MG63 (cell line): ENCODE data around the gene MCF2L2. TPM values are rescaled to one million over a fixed set of nuclear protein-coding genes. Genes with fewer than 3 reads are reported as not detected.
"Not testable (repeated sequence)": the region's sequence is repeated elsewhere in the genome, so short reads cannot be mapped to it uniquely, and the experiment has no call there.

ENCODE experiments used
- DNase-seq: peaks from one replicate; pipeline ENCODE4 v3.0.0-alpha.2; 2020
- H3K27me3 ChIP-seq: fragments of 250-450 bp; sonication (Bioruptor Pico); 2 replicates; pipeline ENCODE4 v1.5.1; 2020; ENCODE audit warnings: mild to moderate bottlenecking, moderate library complexity
- H3K36me3 ChIP-seq: fragments of 250-450 bp; sonication (Bioruptor Pico); 2 replicates; pipeline ENCODE4 v1.5.1; 2020; ENCODE audit warnings: mild to moderate bottlenecking, moderate library complexity
- H3K4me3 ChIP-seq: fragments of 250-450 bp; sonication (Bioruptor Pico); 2 replicates; pipeline ENCODE4 v1.5.1; 2020; ENCODE audit warnings: mild to moderate bottlenecking, moderate library complexity
- H3K9me3 ChIP-seq: fragments of 250-450 bp; sonication (Bioruptor Pico); 2 replicates; pipeline ENCODE4 v1.5.1; 2020; ENCODE audit warnings: mild to moderate bottlenecking, moderate library complexity
- total RNA-seq: library from RNA; depleted of rRNA; stranded (reverse); fragments of >200 nt; shearing (Covaris generic); gene quantifications from 2 replicates; pipeline ENCODE4 v1.2.3, GENCODE V29; 2014; ENCODE audit warnings: low replicate concordance

Gene MCF2L2
- total RNA-seq, 1 experiment from 2014 or later = not detected

GRCh38 chr3:183239046-183239445 lies 189.4 kb downstream of the MCF2L2 start:
- Histone ChIP-seq H3K9me3 (peaks cover 10% of the 10 kb centered on the region), H3K4me3 (no peak overlapping the region), H3K36me3 (no peaks in the 10 kb centered on the region), H3K27me3 (0 out of 2 replicates have a peak, but pooled peaks cover 3% of the 10 kb centered on the region)
- no peak for DNase-seq

- Histone ChIP-seq H3K9me3 (no peaks in the 10 kb centered on the region), H3K27me3 (peaks cover 5% of the 10 kb centered on the region; the same call in 1 of the 2 replicates), H3K36me3 (no peaks in the 10 kb centered on the region), H3K4me3 (no peak overlapping the region)
- DNase-seq = no peak
Measured at GRCh38 chr3:183233966-183234365, 194.5 kb downstream of the MCF2L2 start.

- Histone ChIP-seq H3K4me3 (no peak overlapping the region), H3K9me3 (no peaks in the 10 kb centered on the region), H3K27me3 (peaks cover 7% of the 10 kb centered on the region; the same call in 1 of the 2 replicates), H3K36me3 (no peaks in the 10 kb centered on the region)
- DNase-seq = no peak
Measured at GRCh38 chr3:183230826-183231225, 197.6 kb downstream of the MCF2L2 start.

GRCh38 chr3:183230251-183230650 lies 198.2 kb downstream of the MCF2L2 start:
- not testable (repeated sequence) for DNase-seq, H3K27me3 ChIP-seq, H3K9me3 ChIP-seq, H3K4me3 ChIP-seq, H3K36me3 ChIP-seq

- Histone ChIP-seq H3K9me3 (no peaks in the 10 kb centered on the region), H3K27me3 (peaks cover 7% of the 10 kb centered on the region; the same call in 1 of the 2 replicates), H3K4me3 (no peak overlapping the region), H3K36me3 (no peaks in the 10 kb centered on the region)
- DNase-seq = no peak
Measured at GRCh38 chr3:183229178-183229577, 199.2 kb downstream of the MCF2L2 start.

GRCh38 chr3:183227586-183227985 lies 200.8 kb downstream of the MCF2L2 start:
- peaks cover 7% of the 10 kb centered on the region; the same call in 1 of the 2 replicates for H3K27me3 ChIP-seq
- no peak for DNase-seq
- no peaks in the 10 kb centered on the region for H3K36me3 ChIP-seq
- no peaks in the 10 kb centered on the region for H3K9me3 ChIP-seq
- H3K4me3 ChIP-seq = no peak overlapping the region

- Histone ChIP-seq H3K36me3 (no peaks in the 10 kb centered on the region), H3K9me3 (no peaks in the 10 kb centered on the region), H3K4me3 (no peak overlapping the region), H3K27me3 (peaks cover 7% of the 10 kb centered on the region; the same call in 1 of the 2 replicates)
- no peak for DNase-seq
Measured at GRCh38 chr3:183226333-183226890, 202.0 kb downstream of the MCF2L2 start.

GRCh38 chr3:183224180-183224970 lies 204.0 kb downstream of the MCF2L2 start:
- H3K4me3 ChIP-seq = no peak overlapping the region
- H3K36me3 ChIP-seq = no peaks in the 10 kb centered on the region
- no peaks in the 10 kb centered on the region for H3K9me3 ChIP-seq
- no peak for DNase-seq
- H3K27me3 ChIP-seq = peaks cover 7% of the 10 kb centered on the region; the same call in 1 of the 2 replicates

GRCh38 chr3:183222631-183223235 lies 205.7 kb downstream of the MCF2L2 start:
- Histone ChIP-seq H3K27me3 (peaks cover 11% of the 10 kb centered on the region; the same call in 1 of the 2 replicates), H3K4me3 (no peak overlapping the region), H3K9me3 (no peaks in the 10 kb centered on the region), H3K36me3 (no peaks in the 10 kb centered on the region)
- DNase-seq = no peak

- Histone ChIP-seq H3K27me3 (peaks cover 11% of the 10 kb centered on the region; the same call in 1 of the 2 replicates), H3K36me3 (no peaks in the 10 kb centered on the region), H3K4me3 (no peak overlapping the region), H3K9me3 (no peaks in the 10 kb centered on the region)
- no peak for DNase-seq
Measured at GRCh38 chr3:183220828-183221227, 207.6 kb downstream of the MCF2L2 start.

GRCh38 chr3:183218826-183219225 lies 209.6 kb downstream of the MCF2L2 start:
- Histone ChIP-seq H3K27me3 (peaks cover 15% of the 10 kb centered on the region), H3K4me3 (no peak overlapping the region), H3K9me3 (no peaks in the 10 kb centered on the region), H3K36me3 (no peaks in the 10 kb centered on the region)
- DNase-seq = no peak

- Histone ChIP-seq H3K27me3 (peaks cover 23% of the 10 kb centered on the region), H3K36me3 (no peaks in the 10 kb centered on the region), H3K9me3 (no peaks in the 10 kb centered on the region), H3K4me3 (no peak overlapping the region)
- DNase-seq = no peak
Measured at GRCh38 chr3:183217548-183218332, 210.7 kb downstream of the MCF2L2 start.

- H3K36me3 ChIP-seq = no peaks in the 10 kb centered on the region
- no peaks in the 10 kb centered on the region for H3K9me3 ChIP-seq
- peaks cover 23% of the 10 kb centered on the region for H3K27me3 ChIP-seq
- no peak for DNase-seq
- H3K4me3 ChIP-seq = no peak overlapping the region
Measured at GRCh38 chr3:183215591-183216202, 212.7 kb downstream of the MCF2L2 start.

- no peaks in the 10 kb centered on the region for H3K36me3 ChIP-seq
- DNase-seq = no peak
- H3K9me3 ChIP-seq = no peaks in the 10 kb centered on the region
- H3K4me3 ChIP-seq = no peak overlapping the region
- peaks cover 19% of the 10 kb centered on the region for H3K27me3 ChIP-seq
Measured at GRCh38 chr3:183214277-183214612, 214.2 kb downstream of the MCF2L2 start.

- H3K9me3 ChIP-seq = no peaks in the 10 kb centered on the region
- no peak for DNase-seq
- H3K36me3 ChIP-seq = no peaks in the 10 kb centered on the region
- H3K4me3 ChIP-seq = no peak overlapping the region
- peaks cover 13% of the 10 kb centered on the region for H3K27me3 ChIP-seq
Measured at GRCh38 chr3:183213415-183214276, 214.8 kb downstream of the MCF2L2 start.

GRCh38 chr3:183212565-183212964 lies 215.9 kb downstream of the MCF2L2 start:
- DNase-seq = no peak
- Histone ChIP-seq H3K9me3 (no peaks in the 10 kb centered on the region), H3K27me3 (peaks cover 12% of the 10 kb centered on the region), H3K4me3 (no peak overlapping the region), H3K36me3 (no peaks in the 10 kb centered on the region)
